OCI-LY7 (cell line): ENCODE data around the gene BCL2L14. TPM values are rescaled to one million over a fixed set of nuclear protein-coding genes. Genes with fewer than 3 reads are reported as not detected.
"Not testable (repeated sequence)": the region's sequence is repeated elsewhere in the genome, so short reads cannot be mapped to it uniquely, and the experiment has no call there.

Experiments
- BruUV-seq: library from RNA; stranded (reverse); fragments of 400-500 nt; replicated peaks from 2 replicates; lab custom pipeline; 2021; lab: Mats Ljungman, UMichigan
- CTCF ChIA-PET: fragments of 300-600 bp; sonication (Branson Sonifier 250); formaldehyde crosslinking; loops from one replicate; lab custom pipeline; 2022; ENCODE audit warnings: antibody characterized with exemption; ENCODE audit not compliant: unreplicated experiment; lab: Charles Lee
- POLR2A ChIA-PET: fragments of 300-600 bp; sonication (Branson Sonifier 250); formaldehyde crosslinking; loops from one replicate; lab custom pipeline; 2022; ENCODE audit warnings: antibody characterized with exemption; lab: Charles Lee
- DNase-seq: peaks from one replicate; pipeline ENCODE4 v3.0.0-alpha.2; 2015; ENCODE audit warnings: low spot score
- H2AFZ ChIP-seq: fragments of 200-600 bp; sonication (generic), shearing (Covaris generic); 2 replicates; pipeline ENCODE4 v1.6.1; 2014; ENCODE audit warnings: mild to moderate bottlenecking, antibody characterized with exemption, low read length, moderate library complexity
- H3K27ac ChIP-seq: fragments of 200-600 bp; sonication (generic); 2 replicates; pipeline ENCODE4 v1.5.1; 2014; ENCODE audit warnings: mixed run types, low read depth, mild to moderate bottlenecking, moderate library complexity, low read length, inconsistent platforms; ENCODE audit not compliant: poor library complexity, severe bottlenecking
- H3K36me3 ChIP-seq: fragments of 200-600 bp; sonication (generic); 2 replicates; pipeline ENCODE4 v1.6.1; 2014; ENCODE audit warnings: mild to moderate bottlenecking, antibody characterized with exemption, low read length, moderate library complexity, mixed read lengths; ENCODE audit not compliant: insufficient read depth
- H3K4me1 ChIP-seq: fragments of 200-600 bp; sonication (generic); 2 replicates; pipeline ENCODE4 v1.5.1; 2014; ENCODE audit warnings: mild to moderate bottlenecking, low read length; ENCODE audit not compliant: insufficient read depth, poor library complexity, severe bottlenecking
- H3K4me2 ChIP-seq: fragments of 200-600 bp; sonication (generic); 2 replicates; pipeline ENCODE4 v1.6.1; 2014; ENCODE audit warnings: mild to moderate bottlenecking, low read length
- H3K4me3 ChIP-seq: fragments of 200-600 bp; sonication (generic); 2 replicates; pipeline ENCODE4 v1.5.1; 2014; ENCODE audit warnings: mild to moderate bottlenecking, low read depth, low read length; ENCODE audit not compliant: poor library complexity, severe bottlenecking
- H3K79me2 ChIP-seq: fragments of 200-600 bp; sonication (generic); 2 replicates; pipeline ENCODE4 v1.6.1; 2016; ENCODE audit warnings: low read depth, mild to moderate bottlenecking, low read length, moderate library complexity, mixed read lengths; ENCODE audit not compliant: insufficient read depth
- H3K9me2 ChIP-seq: fragments of 200-600 bp; sonication (generic); 2 replicates; pipeline ENCODE4 v1.6.1; 2016; ENCODE audit warnings: mild to moderate bottlenecking, low read length, mixed read lengths; ENCODE audit not compliant: insufficient read depth
- H3K9me3 ChIP-seq: fragments of 200-600 bp; sonication (generic); 2 replicates; pipeline ENCODE4 v1.6.1; 2014; ENCODE audit warnings: mild to moderate bottlenecking, mixed run types, low read length, mixed read lengths
- H4K20me1 ChIP-seq: fragments of 200-600 bp; sonication (generic); 2 replicates; pipeline ENCODE4 v1.6.1; 2014; ENCODE audit warnings: mild to moderate bottlenecking, antibody characterized with exemption, low read length, moderate library complexity, mixed read lengths; ENCODE audit not compliant: insufficient read depth
- CTCF ChIP-seq: fragments of 200-600 bp; sonication (generic); conservative IDR thresholded peaks from 2 replicates; pipeline ENCODE4 v1.5.1; 2014; ENCODE audit warnings: mild to moderate bottlenecking, antibody characterized with exemption, low read length, moderate library complexity, mixed read lengths
- EZH2phosphoT487 ChIP-seq: fragments of 200-600 bp; sonication (generic); IDR thresholded peaks from 2 replicates; pipeline ENCODE4 v1.6.1; 2018; ENCODE audit warnings: low read depth, borderline replicate concordance, mild to moderate bottlenecking, mixed run types, antibody characterized with exemption, low read length, moderate library complexity, mixed read lengths
- intact Hi-C: fragments of 100-400 bp; cut with micrococcal nuclease; formaldehyde crosslinking; loops from one replicate; pipeline ENCODE4 v1.10.0; 2022; ENCODE audit not compliant: unreplicated experiment
- microRNA-seq: library from miRNA; unstranded; fragments of <30 nt; microRNA quantifications from one replicate; pipeline ENCODE4 v1.2.0, GENCODE V29; 2022; ENCODE audit warnings: borderline replicate concordance
- total RNA-seq, 2 experiments: library from RNA; depleted of rRNA in 1 of 2; stranded (reverse); fragments of >200 nt in 1 of 2; shearing (Covaris generic) in 1 of 2; gene quantifications; 2 replicates each; pipeline ENCODE4 v1.2.3, GENCODE V29; 2014 to 2022

BCL2L14 gene
- total RNA-seq, 2 experiments from 2014 or later, result not detected

- Histone ChIP-seq H3K4me3 (no peak overlapping the region), H3K9me2 (no peaks in the 10 kb centered on the region), H3K36me3 (no peaks in the 10 kb centered on the region), H4K20me1 (no peaks in the 10 kb centered on the region), H3K79me2 (no peaks in the 10 kb centered on the region), H3K4me2 (no peak overlapping the region), H3K4me1 (no peaks in the 10 kb centered on the region), H3K27ac (no peak overlapping the region), H3K9me3 (no peaks in the 10 kb centered on the region), H2AFZ (no peak overlapping the region)
- intact Hi-C loops, result no loop called here
- TF ChIP-seq CTCF (no peak), EZH2phosphoT487 (no peak)
- no TSS peak for BruUV-seq
- ChIA-PET POLR2A (interaction anchor here (0.6 kb wide), 1 partner anchor 539 kb away, joined by 3 read pairs; no protein-coding TSS in a partner anchor), CTCF (interaction anchor here (0.6 kb wide), 1 partner anchor 39 kb away, joined by 9 read pairs; no protein-coding TSS in a partner anchor)
- no peak for DNase-seq
Measured at GRCh38 chr12:12141000-12141399, 70.3 kb downstream of the BCL2L14 start.

- H3K4me1 ChIP-seq, CTCF ChIA-PET, POLR2A ChIA-PET, DNase-seq, H2AFZ ChIP-seq, H3K79me2 ChIP-seq, H4K20me1 ChIP-seq, intact Hi-C loops, H3K4me3 ChIP-seq, H3K9me3 ChIP-seq, BruUV-seq, H3K27ac ChIP-seq, H3K36me3 ChIP-seq, H3K9me2 ChIP-seq, H3K4me2 ChIP-seq: not testable (repeated sequence)
Measured at GRCh38 chr12:12144531-12144930, 73.8 kb downstream of the BCL2L14 start.

- CTCF ChIA-PET, result no interaction called here
- TF ChIP-seq CTCF, result no peak
- no peak for TF ChIP-seq EZH2phosphoT487
- H2AFZ ChIP-seq, result no peak overlapping the region
- no peaks in the 10 kb centered on the region for H3K79me2 ChIP-seq
- no peaks in the 10 kb centered on the region for H3K9me3 ChIP-seq
- no peaks in the 10 kb centered on the region for H3K9me2 ChIP-seq
- H3K27ac ChIP-seq, result no peak overlapping the region
- H3K4me3 ChIP-seq, result no peak overlapping the region
- no peaks in the 10 kb centered on the region for H3K4me1 ChIP-seq
- BruUV-seq, result no TSS peak
- POLR2A ChIA-PET, result no interaction called here
- no peak overlapping the region for H3K4me2 ChIP-seq
- no peaks in the 10 kb centered on the region for H3K36me3 ChIP-seq
- intact Hi-C loops, result no loop called here
- no peak for DNase-seq
- no peaks in the 10 kb centered on the region for H4K20me1 ChIP-seq
Measured at GRCh38 chr12:12147111-12147510, 76.4 kb downstream of the BCL2L14 start.

Small RNAs within 50 kb of the gene (microRNA-seq; reads per million reads assigned to microRNA genes)
- not detected for gene MIR1244-4

Other genes starting within 250 kb of the BCL2L14 start
- 5.1 and 8.1 TPM in 2 replicates for gene LRP6, start 196.1 kb downstream of the BCL2L14 start, total RNA-seq (2014; rRNA removed; shearing (Covaris generic))
- 3.7 and 5.2 TPM in 2 replicates for gene LRP6, start 196.1 kb downstream of the BCL2L14 start, total RNA-seq (2022)